GM19238 (cell line): Measurements from ENCODE around the gene FAM131A.

ENCODE experiments used
- DNase-seq: peaks from one replicate; pipeline ENCODE4 v3.0.0; 2011; ENCODE audit warnings: low spot score; ENCODE audit not compliant: insufficient read length

Gene FAM131A, protein sequence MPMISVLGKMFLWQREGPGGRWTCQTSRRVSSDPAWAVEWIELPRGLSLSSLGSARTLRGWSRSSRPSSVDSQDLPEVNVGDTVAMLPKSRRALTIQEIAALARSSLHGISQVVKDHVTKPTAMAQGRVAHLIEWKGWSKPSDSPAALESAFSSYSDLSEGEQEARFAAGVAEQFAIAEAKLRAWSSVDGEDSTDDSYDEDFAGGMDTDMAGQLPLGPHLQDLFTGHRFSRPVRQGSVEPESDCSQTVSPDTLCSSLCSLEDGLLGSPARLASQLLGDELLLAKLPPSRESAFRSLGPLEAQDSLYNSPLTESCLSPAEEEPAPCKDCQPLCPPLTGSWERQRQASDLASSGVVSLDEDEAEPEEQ

DNA sequence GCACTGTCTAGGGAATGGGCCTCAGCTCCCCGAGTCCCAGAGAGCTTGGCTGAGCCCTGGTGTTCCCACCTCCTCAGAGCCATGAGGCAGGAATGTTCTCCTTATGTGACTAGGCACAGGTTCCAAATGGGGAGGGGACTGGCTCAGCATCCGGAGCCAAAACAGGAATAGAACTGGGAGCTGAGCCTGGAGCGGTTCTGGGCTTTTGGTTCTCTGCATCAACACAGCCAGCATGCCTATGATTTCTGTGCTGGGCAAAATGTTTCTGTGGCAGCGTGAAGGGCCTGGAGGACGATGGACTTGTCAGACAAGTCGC is at the start of gene FAM131A:
FAM131A (plus strand) TSS at position 202 of the 316 bp plus-strand sequence; CDS start at position 233, 31 bp downstream.
- no peak for DNase-seq

DNA sequence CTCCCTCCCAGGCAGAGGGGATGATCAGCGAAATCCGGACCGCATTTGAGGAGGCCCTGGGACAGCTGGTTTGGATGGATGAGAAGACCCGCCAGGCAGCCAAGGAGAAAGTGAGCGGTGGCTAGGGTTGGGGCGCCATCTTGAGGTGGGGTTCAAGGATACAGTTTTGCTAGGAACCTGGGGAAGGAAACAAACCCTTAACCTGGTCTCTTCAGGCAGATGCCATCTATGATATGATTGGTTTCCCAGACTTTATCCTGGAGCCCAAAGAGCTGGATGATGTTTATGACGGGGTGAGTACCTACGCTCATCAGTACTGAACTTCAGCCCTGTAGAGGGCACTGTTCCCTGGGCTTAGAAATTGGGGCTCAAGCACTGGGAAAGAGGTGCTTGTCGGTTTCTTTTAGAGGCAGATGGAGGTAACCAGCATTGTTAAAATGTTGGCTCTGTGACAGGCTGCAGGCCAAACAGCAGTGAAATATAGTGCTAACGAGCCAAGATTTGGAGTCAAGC is 47.9 kb upstream of the FAM131A start:
- DNase-seq = peak; percentile 61

DNA sequence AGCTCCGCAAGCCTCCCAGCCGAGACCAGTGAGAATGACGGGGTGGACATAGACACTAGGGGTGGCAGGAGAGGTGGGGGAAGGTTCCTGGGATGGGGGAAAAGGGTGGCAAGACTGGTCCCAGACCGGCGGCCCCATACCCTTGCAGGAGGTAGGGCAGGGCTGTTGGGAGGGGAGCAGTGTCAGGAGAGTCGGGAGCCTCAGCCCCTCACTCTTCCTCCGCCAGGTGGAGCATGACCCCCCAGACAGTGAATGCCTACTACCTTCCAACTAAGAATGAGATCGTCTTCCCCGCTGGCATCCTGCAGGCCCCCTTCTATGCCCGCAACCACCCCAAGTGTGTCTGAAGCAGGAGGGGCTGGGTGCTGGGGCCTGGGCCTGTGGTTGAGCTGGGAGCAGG is 47.1 kb upstream of the FAM131A start:
- DNase-seq = no peak

DNA sequence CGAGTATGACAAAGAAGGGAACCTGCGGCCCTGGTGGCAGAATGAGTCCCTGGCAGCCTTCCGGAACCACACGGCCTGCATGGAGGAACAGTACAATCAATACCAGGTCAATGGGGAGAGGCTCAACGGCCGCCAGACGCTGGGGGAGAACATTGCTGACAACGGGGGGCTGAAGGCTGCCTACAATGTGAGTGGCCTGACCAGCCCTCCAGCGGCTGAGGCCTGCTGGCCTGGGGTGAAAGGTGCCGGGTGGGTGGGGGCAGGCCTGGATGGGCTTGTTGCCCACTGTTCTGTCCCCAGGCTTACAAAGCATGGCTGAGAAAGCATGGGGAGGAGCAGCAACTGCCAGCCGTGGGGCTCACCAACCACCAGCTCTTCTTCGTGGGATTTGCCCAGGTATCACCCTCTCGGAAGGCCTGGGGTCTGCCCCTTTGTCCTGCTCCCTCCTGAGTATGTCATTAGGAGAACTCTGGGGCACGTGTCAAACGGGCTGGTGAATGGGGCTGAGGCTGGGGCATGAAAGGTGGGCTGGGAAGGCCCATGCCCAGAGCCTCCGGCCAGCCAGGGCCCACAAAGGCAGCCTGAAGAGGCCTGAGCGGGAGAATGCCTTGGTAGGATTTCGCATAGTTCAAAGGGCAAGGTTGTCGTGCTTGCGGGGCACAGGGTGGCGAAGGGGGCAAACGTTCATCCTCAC is 46.2 kb upstream of the FAM131A start:
- DNase-seq = no peak

DNA sequence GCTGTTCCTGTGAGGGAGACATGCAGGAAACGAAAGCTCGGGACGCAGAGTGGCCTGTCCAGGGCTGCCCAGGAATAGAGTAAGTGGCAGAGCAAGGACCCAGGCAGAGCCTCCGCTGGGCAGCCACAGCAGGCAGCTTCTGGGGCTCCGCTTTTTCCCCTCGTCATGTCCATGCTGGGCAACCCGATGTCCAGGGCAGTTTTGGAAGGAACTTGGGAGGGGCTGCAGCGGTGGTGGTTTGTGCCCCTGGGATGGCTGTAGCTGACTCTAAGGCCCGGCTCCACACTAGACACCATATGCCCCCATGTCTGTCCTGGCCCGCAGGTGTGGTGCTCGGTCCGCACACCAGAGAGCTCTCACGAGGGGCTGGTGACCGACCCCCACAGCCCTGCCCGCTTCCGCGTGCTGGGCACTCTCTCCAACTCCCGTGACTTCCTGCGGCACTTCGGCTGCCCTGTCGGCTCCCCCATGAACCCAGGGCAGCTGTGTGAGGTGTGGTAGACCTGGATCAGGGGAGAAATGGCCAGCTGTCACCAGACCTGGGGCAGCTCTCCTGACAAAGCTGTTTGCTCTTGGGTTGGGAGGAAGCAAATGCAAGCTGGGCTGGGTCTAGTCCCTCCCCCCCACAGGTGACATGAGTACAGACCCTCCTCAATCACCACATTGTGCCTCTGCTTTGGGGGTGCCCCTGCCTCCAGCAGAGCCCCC is 45.5 kb upstream of the FAM131A start:
- no peak for DNase-seq

DNA sequence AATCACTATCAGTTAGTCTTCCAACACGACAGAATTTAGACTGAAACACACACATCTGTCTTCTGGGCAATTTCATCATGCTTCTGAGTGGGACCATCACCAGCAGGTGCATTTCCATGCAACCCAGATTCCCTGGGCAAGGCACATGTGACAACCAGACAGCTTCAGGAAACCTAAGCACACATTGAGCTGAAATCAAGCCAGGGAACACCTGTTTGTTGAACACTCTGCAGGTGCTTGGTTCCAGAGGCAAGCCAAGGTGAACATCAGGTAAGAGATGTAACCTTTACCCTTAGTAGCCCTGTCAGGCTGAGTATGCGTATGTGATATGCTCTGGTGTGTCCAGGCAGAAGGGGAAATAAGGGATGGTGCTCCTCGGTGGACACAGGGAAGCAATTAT is 41.6 kb upstream of the FAM131A start:
- no peak for DNase-seq

DNA sequence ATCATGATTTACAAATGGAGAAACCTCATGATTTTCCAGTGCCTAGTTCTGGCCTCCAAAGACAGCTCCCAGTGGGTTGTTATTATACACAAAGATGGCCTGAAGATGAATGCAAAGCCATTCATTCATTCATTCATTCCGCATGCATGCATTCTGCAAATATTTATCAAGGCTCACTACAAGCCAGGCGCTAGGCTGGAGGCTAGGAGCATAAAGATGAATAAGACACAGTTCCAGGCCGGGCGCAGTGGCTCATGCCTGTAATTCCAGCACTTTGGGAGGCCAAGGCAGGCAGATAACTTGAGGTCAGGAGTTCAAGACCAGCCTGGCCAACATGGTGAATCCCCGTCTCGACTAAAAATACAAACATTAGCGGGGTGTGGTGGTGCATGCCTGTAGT is 40.8 kb upstream of the FAM131A start:
- no peak for DNase-seq

DNA sequence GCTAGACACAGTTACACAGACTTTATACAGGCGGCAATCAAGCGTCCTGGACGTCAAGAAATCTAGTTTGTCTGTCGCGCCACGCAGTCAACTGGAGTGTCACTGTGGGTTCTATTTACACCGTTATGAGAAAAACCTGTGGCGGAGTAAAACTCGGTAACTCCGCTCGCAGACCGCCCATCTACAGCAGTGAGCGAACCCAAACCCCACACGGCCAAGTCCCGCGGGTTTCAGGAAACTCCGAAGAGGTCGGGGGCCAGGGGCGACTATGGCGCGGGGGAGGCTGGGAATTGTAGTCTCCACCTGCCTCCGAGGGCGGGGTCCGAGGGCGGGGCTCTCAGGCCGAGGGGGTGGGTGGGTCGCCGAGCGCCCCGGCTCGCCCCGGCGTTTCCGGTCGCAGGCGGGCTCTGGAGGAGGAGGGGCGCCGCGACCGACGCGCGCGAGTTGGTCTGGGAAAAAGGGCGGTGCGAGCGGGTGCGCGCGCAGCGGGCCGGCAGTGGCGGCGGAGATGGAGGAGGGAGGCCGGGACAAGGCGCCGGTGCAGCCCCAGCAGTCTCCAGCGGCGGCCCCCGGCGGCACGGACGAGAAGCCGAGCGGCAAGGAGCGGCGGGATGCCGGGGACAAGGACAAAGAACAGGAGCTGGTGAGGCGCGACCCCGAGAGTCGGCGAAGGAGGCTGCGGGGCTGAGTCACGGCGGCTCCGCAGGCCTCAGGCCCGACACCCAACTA is 38.5 kb upstream of the FAM131A start, which contains the start of gene PSMD2:
PSMD2 (plus strand) TSS at position 483 of the 729 bp plus-strand sequence; CDS start at position 509, 26 bp downstream.
- DNase-seq = peak; percentile 96

DNA sequence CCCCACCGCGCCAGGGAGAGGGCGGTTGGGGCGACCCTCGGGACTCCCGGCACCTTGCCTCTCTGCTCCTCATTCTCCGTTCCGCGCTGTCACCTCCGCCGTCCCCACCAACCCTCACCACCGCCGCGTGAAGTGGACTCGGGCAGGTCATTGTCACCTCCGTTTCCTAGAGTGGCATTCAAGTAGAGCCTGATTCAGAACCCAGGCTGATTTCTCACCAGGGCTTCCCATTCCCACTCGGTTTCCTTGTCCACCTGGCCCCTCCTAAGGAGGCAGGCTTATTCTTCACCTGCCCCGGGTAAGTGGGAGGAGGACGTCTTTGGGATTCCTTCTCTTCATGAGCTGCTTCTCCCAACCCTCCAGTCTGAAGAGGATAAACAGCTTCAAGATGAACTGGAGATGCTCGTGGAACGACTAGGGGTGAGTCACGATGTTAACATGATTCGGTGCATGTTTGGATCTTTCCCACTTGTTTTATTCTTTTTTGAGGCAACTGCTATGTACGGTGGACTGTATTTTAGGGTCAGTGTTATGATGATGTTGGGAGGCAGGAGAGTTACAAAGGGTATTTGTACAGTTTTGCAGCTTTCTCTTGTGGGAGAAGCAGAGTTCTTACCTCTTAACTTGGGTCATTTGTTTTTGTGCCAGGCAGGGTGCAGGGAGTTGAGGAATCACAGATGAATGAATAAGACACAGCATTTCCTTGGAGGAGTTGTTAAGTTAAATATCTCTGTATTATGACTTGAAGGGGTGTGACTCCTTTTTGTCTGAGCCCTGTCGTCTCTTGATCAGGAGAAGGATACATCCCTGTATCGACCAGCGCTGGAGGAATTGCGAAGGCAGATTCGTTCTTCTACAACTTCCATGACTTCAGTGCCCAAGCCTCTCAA is 37.7 kb upstream of the FAM131A start:
- no peak for DNase-seq

DNA sequence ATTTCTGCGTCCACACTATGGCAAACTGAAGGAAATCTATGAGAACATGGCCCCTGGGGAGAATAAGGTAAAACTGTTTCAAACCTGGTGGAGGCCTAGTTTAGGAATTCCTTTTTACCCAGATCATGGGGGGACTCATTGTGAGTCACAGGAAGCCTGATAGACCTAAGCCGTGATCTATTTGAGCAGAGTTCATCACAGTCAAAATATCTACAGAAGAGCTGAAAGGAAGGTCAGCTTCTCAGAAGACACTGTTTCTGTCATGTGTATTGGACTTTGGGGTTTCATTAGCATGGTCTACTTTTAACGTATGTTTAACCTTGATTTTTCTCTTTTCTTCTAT is 37.1 kb upstream of the FAM131A start:
- no peak for DNase-seq

DNA sequence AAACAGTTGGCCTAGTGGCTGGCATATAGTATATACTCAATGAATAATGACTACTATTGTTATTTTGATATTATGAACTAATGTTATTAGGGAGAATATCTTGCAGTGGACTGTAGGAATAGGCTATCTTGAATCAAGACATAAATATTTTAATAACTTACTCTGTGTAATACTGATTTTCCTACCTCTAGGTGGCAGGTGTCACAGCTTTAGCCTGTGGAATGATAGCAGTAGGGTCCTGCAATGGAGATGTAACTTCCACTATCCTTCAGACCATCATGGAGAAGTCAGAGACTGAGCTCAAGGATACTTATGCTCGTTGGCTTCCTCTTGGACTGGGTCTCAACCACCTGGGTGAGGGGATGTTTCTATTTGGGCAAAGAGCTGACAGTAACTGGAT is 31.8 kb upstream of the FAM131A start:
- DNase-seq = no peak

DNA sequence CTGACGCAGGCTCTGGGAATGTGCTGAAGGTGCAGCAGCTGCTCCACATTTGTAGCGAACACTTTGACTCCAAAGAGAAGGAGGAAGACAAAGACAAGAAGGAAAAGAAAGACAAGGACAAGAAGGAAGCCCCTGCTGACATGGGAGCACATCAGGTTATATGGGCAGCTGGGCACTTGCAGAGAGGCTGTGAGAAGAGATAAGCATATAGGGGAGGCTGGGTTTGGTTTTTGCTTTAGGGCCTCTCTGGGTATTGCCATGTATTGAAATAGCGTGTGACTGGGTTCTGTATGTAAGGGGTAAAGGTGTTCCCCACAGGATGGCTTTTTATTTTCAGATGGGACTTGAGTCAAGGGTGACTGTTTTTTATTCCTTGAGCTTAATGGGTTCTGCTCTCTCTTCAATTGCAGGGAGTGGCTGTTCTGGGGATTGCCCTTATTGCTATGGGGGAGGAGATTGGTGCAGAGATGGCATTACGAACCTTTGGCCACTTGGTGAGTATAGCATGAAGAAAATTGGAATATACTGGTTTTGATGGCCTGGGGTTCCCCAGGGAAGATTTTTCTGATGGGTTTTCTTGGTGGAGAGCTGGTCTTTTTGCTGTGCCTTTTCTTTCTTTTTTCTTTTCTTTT is 30.9 kb upstream of the FAM131A start:
- DNase-seq = no peak

DNA sequence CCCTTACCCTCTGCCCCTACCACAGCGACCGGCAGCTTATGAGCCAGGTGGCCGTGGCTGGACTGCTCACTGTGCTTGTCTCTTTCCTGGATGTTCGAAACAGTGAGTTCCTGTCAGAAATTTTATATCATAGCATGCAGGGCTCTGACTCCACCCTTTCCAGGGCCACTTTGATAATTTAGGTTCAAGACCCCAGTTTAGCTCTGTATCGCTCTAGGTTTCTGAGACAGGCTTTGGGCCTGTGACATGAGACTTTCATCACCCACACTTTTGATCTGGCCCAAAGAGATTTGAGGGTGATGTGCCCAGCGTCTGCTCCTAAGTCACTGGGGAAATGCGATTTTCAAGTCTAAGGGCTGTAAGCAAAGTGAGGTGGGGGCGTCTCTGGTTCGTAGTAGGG is 29.5 kb upstream of the FAM131A start:
- DNase-seq = no peak

DNA sequence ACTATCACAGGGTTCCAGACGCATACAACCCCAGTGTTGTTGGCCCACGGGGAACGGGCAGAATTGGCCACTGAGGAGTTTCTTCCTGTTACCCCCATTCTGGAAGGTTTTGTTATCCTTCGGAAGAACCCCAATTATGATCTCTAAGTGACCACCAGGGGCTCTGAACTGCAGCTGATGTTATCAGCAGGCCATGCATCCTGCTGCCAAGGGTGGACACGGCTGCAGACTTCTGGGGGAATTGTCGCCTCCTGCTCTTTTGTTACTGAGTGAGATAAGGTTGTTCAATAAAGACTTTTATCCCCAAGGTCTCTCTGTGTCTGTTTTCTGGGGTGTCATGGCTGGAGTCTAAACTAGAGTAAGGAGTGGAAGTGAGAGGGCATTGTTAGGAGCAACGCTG is 28.7 kb upstream of the FAM131A start:
- no peak for DNase-seq

DNA sequence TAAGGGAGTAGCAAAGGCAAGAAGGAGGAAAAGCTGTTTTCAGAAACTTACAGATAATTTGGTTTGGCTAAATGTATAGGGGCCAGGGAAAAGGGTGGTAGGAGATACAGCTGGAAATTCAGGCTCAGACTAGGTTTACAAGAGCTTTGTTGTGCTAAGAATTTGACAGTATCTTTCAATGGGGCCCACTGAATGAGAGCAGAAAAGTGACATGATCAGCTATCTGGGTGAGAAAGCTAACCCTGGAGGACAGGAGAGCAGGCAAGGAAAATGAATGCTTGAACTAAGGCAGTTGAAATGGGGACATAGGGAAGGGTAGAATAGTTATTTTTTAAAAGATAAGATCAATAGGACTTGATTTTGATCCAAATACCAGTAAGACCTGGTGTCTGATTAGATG is 25.8 kb upstream of the FAM131A start:
- DNase-seq = no peak

DNA sequence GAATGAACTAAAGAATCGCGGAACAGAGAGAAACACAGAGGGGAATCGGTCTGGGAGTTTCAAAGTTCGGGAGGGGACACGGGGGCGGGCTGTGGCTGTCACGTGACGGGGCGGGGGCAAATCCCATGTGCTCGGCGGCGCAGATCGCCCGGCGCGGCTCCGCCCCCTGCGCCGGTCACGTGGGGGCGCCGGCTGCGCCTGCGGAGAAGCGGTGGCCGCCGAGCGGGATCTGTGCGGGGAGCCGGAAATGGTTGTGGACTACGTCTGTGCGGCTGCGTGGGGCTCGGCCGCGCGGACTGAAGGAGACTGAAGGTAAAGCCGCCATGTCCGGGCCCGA is 23.1 kb upstream of the FAM131A start, which contains the start of gene EIF4G1:
EIF4G1 (plus strand) TSS at position 244 of the 337 bp plus-strand sequence. CDS start 1,191 bp downstream, outside the sequence.
- DNase-seq = peak; percentile 96

DNA sequence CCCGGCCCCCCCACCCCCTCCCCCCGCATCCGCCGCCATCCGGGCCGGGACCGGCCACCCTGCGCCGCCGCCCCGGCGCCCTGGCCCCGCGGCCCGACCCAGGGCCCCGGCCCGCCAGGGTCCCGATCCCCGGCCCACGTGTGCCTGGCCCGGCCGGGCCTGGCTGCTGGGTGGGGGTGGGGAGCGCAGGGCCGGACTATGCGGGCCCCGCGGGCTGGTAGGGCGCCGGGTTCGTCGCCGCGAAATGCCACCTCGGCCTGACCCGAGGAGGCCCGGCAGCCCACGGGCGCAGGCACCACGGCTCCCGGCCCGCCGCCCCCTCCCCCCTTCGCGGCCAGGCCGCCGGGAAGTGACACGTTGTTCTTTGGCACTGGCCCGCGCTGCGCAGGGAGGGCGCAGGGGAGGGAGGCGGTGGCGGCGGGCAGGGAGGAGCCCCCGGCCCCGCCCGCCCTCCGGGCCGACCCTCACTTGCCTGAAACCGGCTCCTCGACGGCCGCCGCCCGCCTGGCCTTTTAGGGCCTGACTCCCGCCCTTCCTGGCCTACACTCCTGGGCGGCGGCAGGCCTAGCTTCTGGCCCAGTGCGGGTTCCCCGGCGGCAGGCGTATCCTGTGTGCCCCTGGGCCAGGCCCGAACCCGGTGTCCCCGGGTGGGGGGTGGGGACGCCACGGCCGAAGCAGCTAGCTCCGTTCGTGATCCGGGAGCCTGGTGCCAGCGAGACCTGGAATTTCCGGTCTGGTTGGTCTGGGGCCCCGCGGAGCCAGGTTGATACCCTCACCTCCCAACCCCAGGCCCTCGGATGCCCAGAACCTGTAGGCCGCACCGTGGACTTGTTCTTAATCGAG is 22.5 kb upstream of the FAM131A start:
- peak; percentile 58 for DNase-seq

DNA sequence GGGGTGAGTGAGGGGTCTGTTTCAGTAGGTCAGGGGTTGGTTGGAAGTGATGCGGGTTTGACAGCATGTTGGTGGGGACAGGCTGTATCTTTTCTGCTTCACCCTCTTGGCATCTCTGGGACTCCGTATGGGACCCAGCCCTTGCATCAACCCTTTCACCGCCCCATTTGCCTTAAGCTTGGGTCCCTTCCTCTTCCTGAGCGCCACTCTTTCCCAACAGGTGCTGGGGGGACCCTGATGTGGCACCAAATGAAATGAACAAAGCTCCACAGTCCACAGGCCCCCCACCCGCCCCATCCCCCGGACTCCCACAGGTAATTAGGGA is 21.9 kb upstream of the FAM131A start:
- DNase-seq = no peak
